OCI-LY1 (cell line): ENCODE measurements around the gene ENO3.

Experiments
- H2AFZ ChIP-seq: fragments of 200-600 bp; sonication (generic), shearing (Covaris generic); 2 replicates; pipeline ENCODE4 v1.6.0; 2014; ENCODE audit warnings: antibody characterized with exemption, mild to moderate bottlenecking, low read length
- H3F3A ChIP-seq: fragments of 200-600 bp; sonication (generic), shearing (Covaris generic); 2 replicates; pipeline ENCODE4 v1.6.0; 2014; ENCODE audit warnings: mild to moderate bottlenecking, antibody characterized with exemption, low read length, moderate library complexity; ENCODE audit not compliant: insufficient read depth
- H3K27ac ChIP-seq: fragments of 200-600 bp; sonication (generic); 2 replicates; pipeline ENCODE4 v1.5.1; 2014; ENCODE audit warnings: low read length, mixed run types, mild to moderate bottlenecking, low read depth; ENCODE audit not compliant: poor library complexity, severe bottlenecking
- H3K27me3 ChIP-seq: fragments of 200-600 bp; sonication (generic); 2 replicates; pipeline ENCODE4 v1.6.0; 2014; ENCODE audit warnings: antibody characterized with exemption, mild to moderate bottlenecking, low read length, moderate library complexity; ENCODE audit not compliant: insufficient read depth
- H3K36me3 ChIP-seq: fragments of 200-600 bp; sonication (generic); 2 replicates; pipeline ENCODE4 v1.6.1; 2014; ENCODE audit warnings: mild to moderate bottlenecking, antibody characterized with exemption, low read length, moderate library complexity, mixed read lengths; ENCODE audit not compliant: insufficient read depth
- H3K4me1 ChIP-seq: fragments of 200-600 bp; sonication (generic); 2 replicates; pipeline ENCODE4 v1.5.1; 2014; ENCODE audit warnings: mild to moderate bottlenecking, low read length, moderate library complexity; ENCODE audit not compliant: insufficient read depth, severe bottlenecking
- H3K4me2 ChIP-seq: fragments of 200-600 bp; sonication (generic), shearing (Covaris generic); 2 replicates; pipeline ENCODE4 v1.6.1; 2014; ENCODE audit warnings: low read length
- H3K4me3 ChIP-seq: fragments of 200-600 bp; sonication (generic); 2 replicates; pipeline ENCODE4 v1.5.1; 2014; ENCODE audit warnings: low read length, low read depth, mild to moderate bottlenecking, mixed read lengths; ENCODE audit not compliant: poor library complexity, severe bottlenecking
- H3K79me2 ChIP-seq: fragments of 200-600 bp; shearing (Covaris generic); 2 replicates; pipeline ENCODE4 v1.6.1; 2016; ENCODE audit warnings: mixed run types, low read length, mixed read lengths; ENCODE audit not compliant: insufficient read depth
- H3K9ac ChIP-seq: fragments of 200-600 bp; sonication (generic), shearing (Covaris generic); 2 replicates; pipeline ENCODE4 v1.6.1; 2014; ENCODE audit warnings: mild to moderate bottlenecking, low read length, mixed read lengths
- H3K9me2 ChIP-seq: fragments of 200-600 bp; sonication (generic), shearing (Covaris generic); 2 replicates; pipeline ENCODE4 v1.6.1; 2014; ENCODE audit warnings: low read depth, mild to moderate bottlenecking, low read length, mixed read lengths
- H3K9me3 ChIP-seq: fragments of 200-600 bp; shearing (Covaris generic); 2 replicates; pipeline ENCODE4 v1.6.1; 2014; ENCODE audit warnings: low read length, mixed read lengths
- H4K20me1 ChIP-seq: fragments of 200-600 bp; sonication (generic), shearing (Covaris generic); 2 replicates; pipeline ENCODE4 v1.6.0; 2016; ENCODE audit warnings: mild to moderate bottlenecking, low read length; ENCODE audit not compliant: insufficient read depth
- CTCF ChIP-seq: fragments of 200-600 bp; sonication (generic), shearing (Covaris generic); IDR thresholded peaks from 2 replicates; pipeline ENCODE4 v1.5.1; 2017; ENCODE audit warnings: mild to moderate bottlenecking, antibody characterized with exemption, low read length, moderate library complexity, mixed read lengths
- EZH2 ChIP-seq: fragments of 200-600 bp; sonication (generic), shearing (Covaris generic); IDR thresholded peaks from 2 replicates; pipeline ENCODE4 v1.8.0; 2017; ENCODE audit warnings: borderline replicate concordance, mixed run types, mild to moderate bottlenecking, antibody characterized with exemption, low read length, moderate library complexity, mixed read lengths

ENO3 gene

GRCh38 chr17:4970273-4970672, 19.4 kb downstream of the ENO3 start:
- no peak overlapping the region for H3K4me2 ChIP-seq
- no peak overlapping the region for H3K27ac ChIP-seq
- peaks cover 25% of the 10 kb centered on the region for H3K4me1 ChIP-seq
- no peaks in the 10 kb centered on the region for H3K9me2 ChIP-seq
- 0 out of 2 replicates have a peak, but pooled peaks cover 3% of the 10 kb centered on the region for H3K79me2 ChIP-seq
- peaks cover 58% of the 10 kb centered on the region; the same call in 1 of the 2 replicates for H3K36me3 ChIP-seq
- H2AFZ ChIP-seq = no peak overlapping the region
- TF ChIP-seq EZH2 (no peak), CTCF (no peak)
- no peaks in the 10 kb centered on the region for H3K27me3 ChIP-seq
- no peaks in the 10 kb centered on the region for H3F3A ChIP-seq
- no peak overlapping the region for H3K9ac ChIP-seq
- no peaks in the 10 kb centered on the region for H3K9me3 ChIP-seq
- no peaks in the 10 kb centered on the region for H4K20me1 ChIP-seq
- H3K4me3 ChIP-seq = no peak overlapping the region

- Histone ChIP-seq H3K9ac (no peak overlapping the region), H3K27ac (no peak overlapping the region), H3K4me2 (no peak overlapping the region), H4K20me1 (no peaks in the 10 kb centered on the region), H3K4me1 (peaks cover 16% of the 10 kb centered on the region), H3K4me3 (no peak overlapping the region), H3K79me2 (no peaks in the 10 kb centered on the region), H2AFZ (no peak overlapping the region), H3F3A (no peaks in the 10 kb centered on the region), H3K9me3 (no peaks in the 10 kb centered on the region), H3K36me3 (peaks cover 54% of the 10 kb centered on the region; the same call in 1 of the 2 replicates), H3K27me3 (no peaks in the 10 kb centered on the region), H3K9me2 (no peaks in the 10 kb centered on the region)
- TF ChIP-seq EZH2 (no peak), CTCF (no peak)
Measured at GRCh38 chr17:4971826-4972225, 20.9 kb downstream of the ENO3 start.

GRCh38 chr17:4972322-4972721, 21.4 kb downstream of the ENO3 start:
- H3K9ac ChIP-seq = no peak overlapping the region
- no peak overlapping the region for H3K4me3 ChIP-seq
- H2AFZ ChIP-seq = no peak overlapping the region
- TF ChIP-seq CTCF (no peak), EZH2 (no peak)
- H3K79me2 ChIP-seq = no peaks in the 10 kb centered on the region
- peaks cover 59% of the 10 kb centered on the region; the same call in 1 of the 2 replicates for H3K36me3 ChIP-seq
- H3K27ac ChIP-seq = no peak overlapping the region
- no peaks in the 10 kb centered on the region for H3K27me3 ChIP-seq
- no peaks in the 10 kb centered on the region for H3F3A ChIP-seq
- no peaks in the 10 kb centered on the region for H3K9me3 ChIP-seq
- no peak overlapping the region for H3K4me2 ChIP-seq
- H3K9me2 ChIP-seq = no peaks in the 10 kb centered on the region
- H4K20me1 ChIP-seq = no peaks in the 10 kb centered on the region
- peaks cover 15% of the 10 kb centered on the region for H3K4me1 ChIP-seq
